Measurements from ENCODE around the gene ASCL3. TPM values are rescaled to one million over a fixed set of nuclear protein-coding genes. Genes with fewer than 3 reads are reported as not detected.

ASCL3 gene
- total RNA-seq, 4 donors from 2014 or later = not detected

GRCh38 chr11:8922691-8923090 is 20.1 kb downstream of the ASCL3 start:
- Histone ChIP-seq H3K36me3 (peaks cover 0 to 79% of the 10 kb centered on the region in 2 donors), H3K27me3 (no peaks in the 10 kb centered on the region), H3K4me3 (no peak overlapping the region), H3K4me1 (peaks cover 0 to 8% (median 0%) of the 10 kb centered on the region in 3 donors), H3K9me3 (no peaks in the 10 kb centered on the region), H3K27ac (no peak overlapping the region)
- ATAC-seq = no peak
- no peak for TF ChIP-seq POLR2AphosphoS5 (IDR thresholded peaks at IDR 0.05)
- no peak for TF ChIP-seq EP300 (IDR thresholded peaks at IDR 0.05)
- TF ChIP-seq POLR2A (IDR thresholded peaks at IDR 0.05) = no peak
- TF ChIP-seq CTCF (IDR thresholded peaks at IDR 0.05) = no peak
- 83% methylated on average over 1 to 5 of the region's 5 CpGs for WGBS, 2 donors (ENCODE audit: low coverage in 1 of 2)

DNA sequence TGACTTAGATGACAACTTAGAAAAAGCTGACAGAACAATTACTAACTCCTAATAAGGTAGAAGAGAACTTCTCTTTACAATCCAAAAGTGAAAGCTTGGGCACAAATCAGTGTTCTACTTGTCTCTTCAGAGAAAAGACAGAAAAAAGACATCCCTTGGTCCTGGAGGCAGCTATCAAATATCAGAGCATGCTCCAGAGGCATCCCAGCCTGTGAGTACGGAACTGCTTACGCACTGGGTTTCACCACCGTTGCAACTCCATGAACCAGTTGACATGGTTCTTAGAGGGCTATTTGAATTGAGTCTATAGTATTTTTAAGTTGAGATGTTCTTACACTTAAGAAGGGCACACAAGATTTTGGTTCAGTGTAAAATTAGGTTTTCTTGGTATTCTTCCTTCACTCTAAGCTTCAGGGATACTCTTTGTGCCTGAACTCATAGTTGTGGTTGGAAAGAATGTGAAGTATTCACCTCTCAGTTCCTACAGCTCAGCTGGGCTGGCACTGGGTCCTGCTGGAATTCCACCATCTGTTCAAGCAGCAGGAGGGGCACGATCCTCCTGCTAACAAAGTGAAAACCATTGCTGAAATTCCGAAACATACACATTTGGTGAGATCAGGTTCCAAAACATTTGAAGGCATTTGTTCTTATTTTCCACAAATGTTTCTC is 25.5 kb downstream of the ASCL3 start:
- WGBS, 2 donors (ENCODE audit: low coverage in 1 of 2) = 16 to 58% methylated on average over 5 of the region's 5 CpGs
- Histone ChIP-seq H3K27ac (peak overlapping the region; percentile 79 to 86 (median 79)), H3K27me3 (no peaks in the 10 kb centered on the region), H3K36me3 (peaks cover 0 to 62% of the 10 kb centered on the region in 2 donors), H3K9me3 (no peaks in the 10 kb centered on the region), H3K4me1 (peaks cover 0 to 54% (median 23%) of the 10 kb centered on the region in 3 donors), H3K4me3 (peak overlapping the region in 1 of 2 donors; percentile 23)
- peak; percentile 44 for ATAC-seq
- TF ChIP-seq POLR2AphosphoS5 (IDR thresholded peaks at IDR 0.05) = peak; percentile 44
- TF ChIP-seq CTCF (IDR thresholded peaks at IDR 0.05) = no peak

- H3K36me3 ChIP-seq = peaks cover 0 to 36% of the 10 kb centered on the region in 2 donors
- H3K9me3 ChIP-seq = no peaks in the 10 kb centered on the region
- H3K27ac ChIP-seq = peak overlapping the region in 3 of 4 donors; percentile 69 to 79 (median 78)
- peaks cover 0 to 67% (median 26%) of the 10 kb centered on the region in 3 donors for H3K4me1 ChIP-seq
- no peak overlapping the region for H3K4me3 ChIP-seq
- 27% methylated on average over 4 of the region's 4 CpGs; no CpG with 5 or more reads in 1 of the 2 donors for WGBS, 2 donors (ENCODE audit: low coverage in 1 of 2)
- no peak for TF ChIP-seq POLR2AphosphoS5 (IDR thresholded peaks at IDR 0.05)
- no peak for TF ChIP-seq POLR2A (IDR thresholded peaks at IDR 0.05)
- no peak for ATAC-seq
- H3K27me3 ChIP-seq = no peaks in the 10 kb centered on the region
These were observed 28.2 kb downstream of the ASCL3 start for GRCh38 chr11:8914661-8915018.

DNA sequence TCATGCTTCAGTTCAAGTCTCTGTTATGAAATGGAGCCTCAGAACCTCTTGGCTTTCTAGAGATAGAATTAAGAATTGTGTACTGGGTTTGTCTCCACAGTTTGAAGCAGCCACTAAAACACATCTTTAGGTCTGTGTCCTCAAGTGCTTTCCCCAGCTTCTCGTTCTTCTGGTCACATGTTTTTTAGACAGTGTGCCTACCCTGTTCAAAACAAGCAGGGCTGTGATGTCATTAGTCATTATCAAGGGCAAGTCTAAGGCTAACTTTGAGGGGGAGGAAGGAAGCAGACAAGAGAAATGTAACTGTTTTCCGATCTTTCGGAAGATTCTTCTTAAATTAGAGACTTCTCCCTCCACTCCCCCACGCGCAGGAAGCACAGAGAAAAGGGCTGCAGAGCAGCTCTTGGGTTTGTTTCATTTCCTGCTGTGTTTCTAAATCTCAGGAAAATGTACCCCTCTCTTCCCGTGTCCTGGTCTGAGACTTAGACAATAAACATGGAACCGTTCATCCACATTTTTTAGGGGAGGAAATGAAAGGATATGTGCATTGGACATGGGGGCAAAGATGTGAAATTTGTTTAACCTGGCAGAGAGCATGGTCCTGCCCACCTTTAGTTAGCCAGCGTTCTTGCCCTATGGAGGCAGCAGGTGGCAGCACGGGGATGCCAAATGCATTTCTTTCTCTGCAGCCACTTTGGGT is 28.7 kb downstream of the ASCL3 start:
- no peak for TF ChIP-seq POLR2AphosphoS5 (IDR thresholded peaks at IDR 0.05)
- no peak for TF ChIP-seq POLR2A (IDR thresholded peaks at IDR 0.05)
- no peak for TF ChIP-seq EP300 (IDR thresholded peaks at IDR 0.05)
- peak; percentile 49 to 78 (median 52) for TF ChIP-seq CTCF (IDR thresholded peaks at IDR 0.05)
- 6 to 9% methylated on average over 4 to 8 of the region's 9 CpGs for WGBS, 2 donors (ENCODE audit: low coverage in 1 of 2)
- no peak for ATAC-seq

GRCh38 chr11:8911029-8911823 is 31.6 kb downstream of the ASCL3 start, which contains the start of gene AKIP1:
TSS of gene AKIP1 (plus strand) at chr11:8911189. CDS start at chr11:8911450, 261 bp downstream.
- Histone ChIP-seq H3K9me3 (no peaks in the 10 kb centered on the region), H3K4me3 (peak within 1 kb of the TSS; percentile 93 to 95), H3K36me3 (peaks cover 0 to 4% of the 10 kb centered on the region in 2 donors), H3K4me1 (peaks cover 0 to 46% (median 18%) of the 10 kb centered on the region in 3 donors), H3K27me3 (no peaks in the 10 kb centered on the region), H3K27ac (peak within 1 kb of the TSS; percentile 91 to 99 (median 96))
- WGBS, 2 donors (ENCODE audit: low coverage in 1 of 2) = no CpG with 5 or more reads among the region's 68 CpGs
- peak; percentile 94 for ATAC-seq
- TF ChIP-seq POLR2A (IDR thresholded peaks at IDR 0.05) = peak; percentile 43 to 54
- TF ChIP-seq POLR2AphosphoS5 (IDR thresholded peaks at IDR 0.05) = peak; percentile 68
- TF ChIP-seq EP300 (IDR thresholded peaks at IDR 0.05) = no peak

More for the DNA sequence above, 28.7 kb downstream of the ASCL3 start:
- Histone ChIP-seq H3K4me3 (peak overlapping the region in 1 of 2 donors; percentile 27), H3K36me3 (peaks cover 0 to 30% of the 10 kb centered on the region in 2 donors), H3K4me1 (peaks cover 0 to 68% (median 26%) of the 10 kb centered on the region in 3 donors), H3K9me3 (no peaks in the 10 kb centered on the region), H3K27me3 (no peaks in the 10 kb centered on the region), H3K27ac (peak overlapping the region; percentile 6 to 79 (median 74))
